Measurements from ENCODE around the gene BRD8.

GRCh38 chr5:138148811-138149210 is 29.6 kb downstream of the BRD8 start:
- TF ChIP-seq TAF1 (IDR thresholded peaks at IDR 0.05; ENCODE audit: borderline replicate concordance, insufficient read depth, low read length) (no peak), SIN3A (IDR thresholded peaks at IDR 0.05; ENCODE audit: borderline replicate concordance, insufficient read depth, low read length) (no peak)
- TF ChIP-seq, protein P1, sequence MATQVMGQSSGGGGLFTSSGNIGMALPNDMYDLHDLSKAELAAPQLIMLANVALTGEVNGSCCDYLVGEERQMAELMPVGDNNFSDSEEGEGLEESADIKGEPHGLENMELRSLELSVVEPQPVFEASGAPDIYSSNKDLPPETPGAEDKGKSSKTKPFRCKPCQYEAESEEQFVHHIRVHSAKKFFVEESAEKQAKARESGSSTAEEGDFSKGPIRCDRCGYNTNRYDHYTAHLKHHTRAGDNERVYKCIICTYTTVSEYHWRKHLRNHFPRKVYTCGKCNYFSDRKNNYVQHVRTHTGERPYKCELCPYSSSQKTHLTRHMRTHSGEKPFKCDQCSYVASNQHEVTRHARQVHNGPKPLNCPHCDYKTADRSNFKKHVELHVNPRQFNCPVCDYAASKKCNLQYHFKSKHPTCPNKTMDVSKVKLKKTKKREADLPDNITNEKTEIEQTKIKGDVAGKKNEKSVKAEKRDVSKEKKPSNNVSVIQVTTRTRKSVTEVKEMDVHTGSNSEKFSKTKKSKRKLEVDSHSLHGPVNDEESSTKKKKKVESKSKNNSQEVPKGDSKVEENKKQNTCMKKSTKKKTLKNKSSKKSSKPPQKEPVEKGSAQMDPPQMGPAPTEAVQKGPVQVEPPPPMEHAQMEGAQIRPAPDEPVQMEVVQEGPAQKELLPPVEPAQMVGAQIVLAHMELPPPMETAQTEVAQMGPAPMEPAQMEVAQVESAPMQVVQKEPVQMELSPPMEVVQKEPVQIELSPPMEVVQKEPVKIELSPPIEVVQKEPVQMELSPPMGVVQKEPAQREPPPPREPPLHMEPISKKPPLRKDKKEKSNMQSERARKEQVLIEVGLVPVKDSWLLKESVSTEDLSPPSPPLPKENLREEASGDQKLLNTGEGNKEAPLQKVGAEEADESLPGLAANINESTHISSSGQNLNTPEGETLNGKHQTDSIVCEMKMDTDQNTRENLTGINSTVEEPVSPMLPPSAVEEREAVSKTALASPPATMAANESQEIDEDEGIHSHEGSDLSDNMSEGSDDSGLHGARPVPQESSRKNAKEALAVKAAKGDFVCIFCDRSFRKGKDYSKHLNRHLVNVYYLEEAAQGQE (IDR thresholded peaks at IDR 0.05; ENCODE audit: insufficient read depth in 1 of 2, low read depth in 2 of 2, low read length in 2 of 2) = no peak
